HG03439 (cell line): Measurements from ENCODE around the gene EXOC2.

Source experiments
- ATAC-seq: cut with Tn5 transposase; IDR thresholded peaks from one replicate; pipeline ENCODE4 v1.9.1; 2021; ENCODE audit warnings: mild to moderate bottlenecking, moderate library complexity; ENCODE audit not compliant: unreplicated experiment

The EXOC2 gene

DNA sequence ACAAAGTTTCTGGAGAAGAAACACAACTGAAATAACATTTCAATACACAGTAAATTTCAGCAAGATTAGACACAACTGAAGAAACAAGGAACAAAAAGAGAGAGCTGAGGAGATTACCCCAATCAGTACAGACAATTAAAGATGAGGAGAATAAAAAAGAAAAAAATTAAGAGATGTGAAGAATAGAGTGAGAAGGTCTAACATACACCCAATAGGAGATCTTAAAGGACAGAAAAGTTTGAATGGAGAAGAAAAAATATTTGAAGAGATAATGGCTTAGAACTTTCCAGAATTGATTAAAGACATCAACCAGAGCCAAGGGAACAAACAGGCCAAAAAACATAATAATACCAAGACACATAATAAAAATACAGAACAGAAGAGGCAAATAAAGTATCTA is 152.4 kb downstream of the EXOC2 start:
- ATAC-seq, result no peak

DNA sequence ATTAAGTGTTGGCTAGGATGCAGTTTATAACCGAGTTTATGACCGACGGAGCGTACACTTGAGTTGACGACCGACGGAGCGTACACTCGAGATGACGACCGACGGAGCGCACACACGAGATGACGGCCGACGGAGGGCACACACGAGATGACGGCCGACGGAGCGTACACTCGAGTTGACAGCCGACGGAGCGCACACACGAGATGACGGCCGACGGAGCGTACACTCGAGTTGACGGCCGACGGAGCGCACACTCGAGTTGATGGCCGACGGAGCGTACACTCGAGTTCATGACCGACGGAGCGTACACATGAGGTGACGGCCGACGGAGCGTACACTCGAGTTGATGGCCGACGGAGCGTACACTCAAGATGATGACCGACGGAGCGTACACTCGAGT is 155.8 kb downstream of the EXOC2 start:
- no peak for ATAC-seq

DNA sequence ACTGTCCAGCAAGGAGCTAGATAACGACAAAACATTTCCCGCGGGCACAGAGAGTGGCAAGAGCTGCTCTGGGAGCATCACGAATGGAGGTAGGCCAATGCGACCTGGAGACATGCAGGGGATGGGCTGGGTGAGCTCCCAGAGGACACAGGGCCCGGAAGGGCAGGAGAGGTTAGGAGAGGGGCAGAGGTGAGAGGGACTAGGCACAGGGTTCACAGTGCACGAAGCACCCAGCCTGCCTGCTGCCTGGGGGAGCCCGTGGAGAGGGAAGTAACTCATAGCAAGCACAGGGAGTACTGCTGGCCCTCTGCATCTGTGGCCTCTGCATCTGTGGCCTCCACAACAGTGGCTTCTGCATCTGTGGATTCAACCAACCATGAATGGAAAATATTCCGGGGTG is 162.5 kb downstream of the EXOC2 start:
- ATAC-seq, result no peak

DNA sequence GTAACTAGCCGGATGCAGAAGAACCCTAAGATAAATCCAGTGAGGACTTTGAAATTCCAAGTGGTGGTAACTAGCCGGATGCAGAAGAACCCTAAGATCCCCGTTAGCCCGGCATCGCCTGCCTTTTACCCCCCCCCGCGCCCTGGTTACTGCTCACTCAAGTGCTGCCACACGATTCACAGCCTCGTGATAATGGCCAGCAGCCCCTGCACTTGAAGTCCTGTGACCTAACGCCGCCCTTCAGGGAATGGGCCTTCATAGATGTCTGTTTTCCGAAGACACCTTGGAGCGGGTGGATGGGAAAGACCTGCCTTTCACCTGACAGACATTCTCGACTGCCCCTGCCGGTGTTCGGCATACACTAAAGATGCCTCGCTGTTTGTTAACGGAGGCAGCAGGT is 163.9 kb downstream of the EXOC2 start:
- ATAC-seq, result no peak

DNA sequence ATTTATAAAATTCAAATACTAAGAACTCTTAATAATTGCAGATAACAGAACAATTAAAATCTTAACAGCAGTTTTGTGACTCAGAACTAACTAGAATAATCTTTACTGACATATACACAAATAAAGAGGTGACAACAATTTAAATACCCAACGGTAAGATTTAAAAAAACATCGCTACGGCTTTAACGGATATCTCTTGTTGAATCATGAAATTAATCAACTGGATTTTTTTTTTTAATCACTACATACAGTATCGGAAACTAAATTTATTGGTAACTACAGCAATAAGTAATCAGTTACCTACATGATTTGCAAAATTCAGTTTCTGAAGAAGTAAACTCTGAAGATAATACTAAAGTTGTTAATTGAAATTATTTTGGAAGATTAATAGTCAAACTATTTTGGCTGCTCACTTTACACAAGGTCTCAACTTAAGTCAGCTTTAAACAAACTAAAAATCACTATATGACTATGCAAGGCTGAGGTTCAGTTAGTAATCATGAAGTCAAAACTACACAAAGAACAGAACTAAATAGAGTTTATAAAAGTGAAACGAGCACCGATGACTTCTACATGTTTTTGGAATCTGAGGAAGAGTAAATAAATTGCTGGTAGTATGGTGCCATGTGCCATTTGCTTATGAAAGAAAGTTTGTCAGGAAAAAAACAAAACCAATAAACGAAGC is 164.8 kb downstream of the EXOC2 start:
- ATAC-seq, result no peak

DNA sequence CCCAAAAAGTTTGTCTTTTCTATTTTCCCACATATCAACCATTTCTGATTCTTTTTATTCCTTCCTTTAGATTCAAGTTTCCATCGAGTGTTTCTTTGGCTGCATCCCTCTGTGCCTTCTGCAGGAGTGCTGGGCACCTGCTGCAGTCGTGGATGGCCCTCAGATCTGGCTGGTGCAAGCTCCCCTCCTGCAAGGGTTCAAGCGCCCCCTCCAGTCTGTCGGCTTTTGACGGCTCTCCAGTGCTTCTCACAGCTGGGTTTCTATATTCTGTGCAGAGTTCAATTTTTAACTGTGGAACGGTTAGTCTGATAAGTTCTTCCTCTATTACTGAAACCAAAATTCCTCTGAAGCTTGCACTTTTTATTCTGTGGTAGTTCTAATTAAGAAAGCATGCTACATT is 168.1 kb downstream of the EXOC2 start:
- ATAC-seq, result no peak

DNA sequence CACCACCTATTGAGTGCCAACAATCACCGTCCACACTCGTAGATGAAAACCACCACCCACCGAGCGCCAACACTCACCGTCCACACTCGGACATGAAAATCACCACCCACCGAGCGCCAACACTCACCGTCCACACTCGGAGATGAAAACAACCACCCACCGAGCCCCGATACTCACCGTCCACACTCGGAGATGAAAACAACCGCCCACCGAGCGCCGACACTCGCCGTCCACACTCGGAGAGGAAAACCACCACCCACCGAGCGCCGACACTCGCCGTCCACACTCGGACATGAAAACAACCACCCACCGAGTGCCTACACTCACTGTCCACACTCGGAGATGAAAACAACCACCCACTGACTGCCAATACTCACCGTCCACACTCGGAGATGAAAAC is 172.1 kb downstream of the EXOC2 start:
- ATAC-seq, result no peak

DNA sequence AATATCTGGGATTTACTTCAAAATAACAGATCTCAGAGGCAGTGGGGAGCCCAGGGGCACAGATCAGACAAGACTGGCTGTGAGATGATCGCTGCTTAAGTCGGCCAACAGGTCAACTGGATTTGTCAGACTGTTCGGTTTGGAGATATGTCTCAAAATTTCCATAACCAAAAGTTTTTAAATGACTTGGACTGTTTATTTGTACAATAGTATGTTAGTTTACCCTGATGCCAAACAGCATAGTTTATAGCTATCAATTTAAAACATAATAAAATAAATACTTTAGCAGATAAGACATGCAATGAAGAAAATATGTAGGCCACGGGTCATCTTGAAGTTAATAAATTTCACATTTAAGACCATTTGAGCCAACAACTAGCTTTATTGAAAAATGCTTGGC is 174.7 kb downstream of the EXOC2 start:
- ATAC-seq, result no peak

DNA sequence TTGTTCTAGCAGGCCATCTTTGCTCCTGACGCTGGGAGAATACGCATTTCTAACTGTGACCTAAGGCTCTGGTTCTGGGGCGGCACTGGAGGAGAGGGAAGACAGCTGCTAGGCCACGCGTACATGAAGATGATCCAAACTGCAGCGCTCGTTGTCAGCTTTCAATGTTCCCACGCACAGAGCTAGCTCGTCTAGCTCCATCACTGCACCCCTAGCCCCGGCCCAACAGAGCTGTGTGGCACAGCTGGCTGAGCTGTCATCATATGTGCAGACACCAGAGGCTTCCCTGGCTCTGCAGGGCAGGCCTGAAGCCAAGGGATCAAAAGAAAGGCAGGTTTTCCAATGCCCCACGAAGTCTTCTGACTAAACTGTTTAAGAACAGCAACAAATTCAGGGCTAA is 176.7 kb downstream of the EXOC2 start:
- no peak for ATAC-seq

DNA sequence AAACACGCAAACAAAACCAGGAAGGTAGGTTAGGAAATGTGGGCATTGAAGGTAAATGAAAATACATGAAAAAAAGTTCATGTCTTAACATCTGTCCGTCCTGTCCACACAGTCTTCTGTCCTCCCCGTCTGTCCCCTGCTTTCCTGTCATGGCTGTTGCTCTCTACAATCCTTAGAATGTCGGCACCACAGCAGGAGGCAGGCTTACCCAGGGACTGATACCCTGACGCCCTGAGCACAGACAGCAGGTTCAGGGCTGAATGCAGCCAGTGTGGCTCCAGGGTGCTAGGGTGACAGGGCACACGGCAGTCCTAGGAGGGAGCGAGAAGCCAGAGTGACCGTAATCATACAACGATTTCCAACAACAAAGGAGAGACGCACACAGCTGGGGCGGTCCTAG is 177.7 kb downstream of the EXOC2 start:
- no peak for ATAC-seq

DNA sequence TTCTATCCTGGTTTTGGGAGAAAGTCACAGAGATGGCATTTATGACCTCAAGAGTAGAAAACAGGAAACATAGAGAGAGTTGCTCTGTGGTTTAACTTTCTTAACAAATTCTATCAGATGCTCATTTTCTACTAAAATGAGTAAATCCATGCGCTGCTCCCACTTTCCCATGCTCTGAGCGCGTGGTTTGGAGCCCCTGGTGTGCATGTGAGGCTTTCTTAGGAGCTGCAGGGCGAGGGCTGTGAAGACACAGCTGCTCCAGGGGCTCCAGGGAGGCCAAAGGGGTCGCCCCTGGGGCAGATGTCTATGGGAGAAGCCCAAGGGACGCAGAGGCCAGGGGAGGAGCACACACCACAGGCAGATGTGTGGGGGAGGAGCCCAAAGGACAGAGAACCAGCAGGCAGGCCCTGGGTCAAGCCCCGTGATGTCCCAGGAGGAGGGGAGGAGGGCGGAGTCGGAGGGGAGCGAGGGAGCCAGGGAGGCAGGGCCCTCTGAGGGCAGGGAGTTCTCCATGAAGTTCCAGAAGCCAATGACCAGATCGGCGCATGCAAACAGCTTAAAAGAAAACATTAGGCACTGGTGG is 178.5 kb downstream of the EXOC2 start:
- no peak for ATAC-seq

DNA sequence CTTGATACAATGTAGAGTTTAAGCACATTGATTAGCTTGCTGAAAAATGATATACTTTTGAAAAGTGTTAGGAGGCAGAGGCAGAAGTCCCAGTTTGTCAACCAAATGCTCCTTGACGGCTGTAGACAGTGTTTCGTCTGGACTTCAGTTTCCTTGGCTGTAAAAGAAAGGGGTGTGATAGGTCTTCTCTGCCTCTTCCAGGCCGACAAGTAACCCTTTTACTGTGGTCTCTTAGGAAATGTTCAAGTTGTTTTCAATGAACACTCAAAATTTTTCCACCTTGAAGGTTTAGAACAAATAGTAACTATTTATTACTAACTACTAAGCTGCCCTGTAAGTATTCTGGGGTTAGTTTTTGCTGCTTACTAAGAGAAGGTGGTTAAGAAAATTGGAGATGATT is 179.0 kb downstream of the EXOC2 start:
- ATAC-seq, result no peak

DNA sequence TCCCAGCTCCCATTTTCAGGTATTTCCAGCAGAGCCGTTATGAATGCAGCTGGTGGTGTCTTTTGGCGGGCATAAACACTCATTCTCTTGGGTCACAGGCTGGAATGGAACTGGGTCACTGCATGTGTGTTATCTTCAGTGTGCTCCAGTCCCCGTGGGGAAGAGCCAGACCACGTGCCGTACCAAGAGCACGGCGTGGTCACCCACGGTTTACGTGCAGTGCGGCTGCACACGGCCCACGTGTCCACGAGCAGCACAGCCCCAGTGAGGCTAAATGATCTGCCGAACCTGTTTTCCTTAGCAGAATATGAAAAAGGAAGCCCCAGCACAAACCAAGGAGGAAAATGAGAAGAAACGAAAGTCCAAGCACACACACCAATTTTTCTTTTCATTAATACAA is 179.9 kb downstream of the EXOC2 start:
- ATAC-seq, result no peak

DNA sequence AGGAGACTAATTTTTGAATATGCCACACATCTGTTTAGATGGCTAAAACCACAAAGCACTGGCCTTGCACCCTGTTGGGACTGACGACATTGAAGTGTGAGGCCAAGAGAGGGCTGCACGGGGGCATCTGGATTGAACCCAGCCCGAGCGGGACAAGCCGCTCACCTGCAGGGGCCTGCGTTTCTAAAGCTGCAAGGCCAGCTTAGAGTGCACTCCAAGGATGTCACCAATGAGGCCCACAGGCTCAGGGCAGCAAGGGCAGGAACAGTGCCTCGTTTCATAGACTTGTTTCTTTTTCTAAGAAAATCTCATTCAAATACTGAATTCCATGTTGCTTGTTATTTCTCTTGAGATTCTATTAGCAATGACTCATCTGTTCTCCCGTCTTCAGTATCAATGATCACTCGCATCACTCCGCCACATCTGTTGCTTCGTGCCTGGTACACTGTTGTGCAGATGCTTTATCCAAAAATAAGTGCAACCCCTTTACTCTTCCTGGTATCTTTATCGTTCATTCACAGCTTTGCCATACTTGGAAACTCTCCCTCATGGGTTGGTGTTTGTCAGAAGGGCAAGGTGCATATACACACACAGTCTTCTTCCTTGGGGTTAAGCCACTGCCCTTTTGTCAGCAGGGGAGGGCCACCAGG is 181.3 kb downstream of the EXOC2 start:
- no peak for ATAC-seq

DNA sequence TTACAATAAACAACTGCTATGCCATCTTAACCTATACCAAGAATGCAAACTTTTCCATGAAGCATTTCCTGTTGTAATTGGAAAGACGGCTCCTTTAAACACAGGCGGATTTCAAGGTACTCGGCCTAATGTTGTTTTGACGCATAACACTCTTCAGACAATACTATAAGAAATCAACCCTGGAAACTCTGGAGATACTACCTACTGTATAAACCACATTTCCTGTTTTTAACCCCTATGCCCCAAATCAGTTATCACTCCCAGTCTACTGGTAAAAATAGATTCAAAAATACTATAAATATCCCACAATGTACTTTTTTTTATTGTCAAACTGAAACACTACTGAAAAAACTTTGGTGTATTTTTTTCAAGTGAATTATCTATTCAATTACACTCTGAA is 183.3 kb downstream of the EXOC2 start:
- ATAC-seq, result no peak

DNA sequence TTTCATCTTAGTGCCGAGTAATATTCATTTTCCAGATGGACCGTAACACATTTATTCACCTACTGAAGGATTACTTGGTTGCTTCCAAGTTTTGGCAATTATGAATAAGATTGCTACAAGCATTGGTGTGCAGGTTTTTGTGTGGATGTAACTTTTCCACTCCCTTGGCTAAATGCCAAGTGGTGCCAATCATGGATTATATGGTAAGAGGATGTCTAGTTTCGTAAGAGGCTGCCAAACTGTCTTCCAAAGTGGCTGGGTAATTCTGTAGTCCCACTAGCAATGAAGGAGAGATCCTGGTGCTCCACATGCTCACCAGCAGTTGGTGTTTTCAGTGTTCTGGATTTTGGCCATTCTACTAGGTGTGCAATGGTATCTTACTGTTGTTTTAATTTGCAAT is 184.3 kb downstream of the EXOC2 start:
- ATAC-seq, result no peak

DNA sequence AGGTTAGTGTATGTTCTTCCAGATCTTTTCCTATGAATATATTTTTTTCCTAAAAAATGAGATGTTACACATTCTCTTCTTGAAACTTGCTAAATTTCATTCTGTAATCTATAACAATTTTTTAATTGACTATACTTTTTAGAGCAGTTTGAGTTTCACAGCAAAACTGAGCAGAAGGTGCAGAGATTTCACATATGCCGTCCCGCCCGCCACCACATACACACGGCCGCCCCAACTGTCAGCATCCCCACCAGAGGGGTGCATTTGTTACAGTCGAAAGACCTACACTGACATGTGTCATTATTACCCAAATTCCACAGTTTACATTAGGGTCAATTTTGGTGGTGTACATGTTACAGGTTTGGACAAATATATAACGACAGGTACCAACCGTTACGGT is 184.9 kb downstream of the EXOC2 start:
- ATAC-seq, result no peak

DNA sequence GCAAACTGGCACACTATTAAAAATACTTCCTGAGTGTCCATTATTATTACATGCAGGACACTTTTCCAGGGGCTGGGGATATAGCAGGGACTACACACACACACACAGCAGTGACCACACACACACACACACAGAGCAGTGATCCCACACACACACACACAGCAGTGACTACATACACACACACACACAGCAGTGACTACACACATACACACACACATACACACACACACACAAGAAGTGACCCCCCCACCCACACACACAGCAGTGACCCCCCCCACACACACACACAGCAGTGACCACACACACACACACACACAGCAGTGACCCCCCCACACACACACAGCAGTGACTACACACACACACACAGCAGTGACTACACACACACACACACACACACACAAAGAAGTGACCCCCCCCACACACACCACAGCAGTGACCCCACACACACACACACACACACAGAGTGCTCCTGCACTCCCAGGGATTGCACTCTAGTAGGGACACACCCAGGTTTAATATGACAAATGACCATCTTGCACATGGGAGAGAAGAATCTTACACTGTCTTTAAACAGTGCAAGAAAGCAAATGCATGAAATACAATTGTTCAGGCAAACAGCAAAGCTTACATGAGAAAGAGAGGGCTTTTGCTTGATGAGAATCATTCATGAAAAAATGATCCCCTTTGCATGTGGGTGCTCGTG is 185.9 kb downstream of the EXOC2 start:
- ATAC-seq, result no peak

DNA sequence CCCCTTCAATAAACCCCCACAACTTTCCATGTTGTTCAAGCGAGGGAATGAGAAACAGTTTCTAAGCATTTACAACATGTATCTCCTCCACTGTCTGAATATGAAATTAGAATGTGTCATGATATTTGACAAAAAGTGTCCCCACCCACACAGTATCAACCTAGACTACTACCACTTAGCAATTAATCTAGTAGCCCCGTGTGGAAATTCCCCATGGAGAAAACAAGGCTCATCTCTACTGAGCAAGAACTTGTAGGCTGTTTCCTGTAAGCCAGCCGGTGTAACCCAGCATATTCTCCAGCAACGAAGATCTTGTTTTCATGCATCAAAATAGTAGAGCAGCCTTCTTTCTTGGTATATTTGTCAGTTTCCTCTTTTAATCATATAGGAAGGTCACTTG is 186.4 kb downstream of the EXOC2 start:
- no peak for ATAC-seq

DNA sequence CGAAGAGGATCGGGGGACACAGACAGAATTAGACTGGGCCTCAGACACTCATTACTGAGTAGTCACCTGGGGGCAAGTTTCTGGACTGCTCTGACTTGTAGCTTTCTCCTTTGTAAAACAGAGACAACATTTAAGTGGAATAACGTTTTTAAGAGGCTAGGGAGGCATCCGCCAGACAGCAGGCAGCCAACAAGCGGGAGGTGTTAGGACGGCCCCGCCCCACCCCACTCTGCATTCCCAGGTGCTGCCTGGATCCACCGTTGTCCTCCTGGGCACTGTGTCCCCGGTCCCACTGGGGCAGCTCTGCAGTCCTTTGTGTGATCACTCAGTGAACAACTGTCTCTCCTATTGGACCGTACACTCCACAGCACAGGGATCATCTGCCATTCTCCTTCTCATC is 187.6 kb downstream of the EXOC2 start:
- ATAC-seq, result no peak

DNA sequence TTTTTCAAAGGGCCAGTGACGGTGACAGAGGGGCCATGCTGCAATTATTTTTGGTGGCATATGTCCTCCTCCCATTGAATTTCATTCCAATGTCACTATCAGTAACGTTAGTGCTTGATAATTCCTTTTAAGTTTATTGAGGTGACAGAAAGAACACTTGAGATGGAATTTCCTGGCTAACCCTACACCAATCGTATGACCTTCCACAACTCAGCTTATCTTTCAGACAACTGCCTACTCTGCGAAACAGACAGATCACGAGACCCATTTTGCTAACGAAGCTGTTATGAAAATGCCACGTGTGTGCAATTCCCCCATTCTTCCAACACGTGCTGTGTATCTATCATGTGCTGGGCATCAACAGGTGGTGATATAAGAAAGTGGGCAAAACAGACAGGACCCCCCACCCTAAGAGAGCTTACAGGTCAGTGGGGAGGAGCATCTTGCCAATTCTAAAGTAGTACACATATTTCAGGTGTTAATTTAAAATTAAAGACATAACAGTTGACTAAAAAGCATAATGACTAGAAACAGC is 188.4 kb downstream of the EXOC2 start:
- ATAC-seq, result no peak
